ENCODE measurements around the gene WFIKKN2. TPM values are rescaled to one million over a fixed set of nuclear protein-coding genes. Genes with fewer than 3 reads are reported as not detected.
A peak's percentile ranks its signal among the peaks of the same experiment; 100 is the strongest.
"Not testable (repeated sequence)": the region's sequence is repeated elsewhere in the genome, so short reads cannot be mapped to it uniquely, and the experiment has no call there.

Gene WFIKKN2, protein sequence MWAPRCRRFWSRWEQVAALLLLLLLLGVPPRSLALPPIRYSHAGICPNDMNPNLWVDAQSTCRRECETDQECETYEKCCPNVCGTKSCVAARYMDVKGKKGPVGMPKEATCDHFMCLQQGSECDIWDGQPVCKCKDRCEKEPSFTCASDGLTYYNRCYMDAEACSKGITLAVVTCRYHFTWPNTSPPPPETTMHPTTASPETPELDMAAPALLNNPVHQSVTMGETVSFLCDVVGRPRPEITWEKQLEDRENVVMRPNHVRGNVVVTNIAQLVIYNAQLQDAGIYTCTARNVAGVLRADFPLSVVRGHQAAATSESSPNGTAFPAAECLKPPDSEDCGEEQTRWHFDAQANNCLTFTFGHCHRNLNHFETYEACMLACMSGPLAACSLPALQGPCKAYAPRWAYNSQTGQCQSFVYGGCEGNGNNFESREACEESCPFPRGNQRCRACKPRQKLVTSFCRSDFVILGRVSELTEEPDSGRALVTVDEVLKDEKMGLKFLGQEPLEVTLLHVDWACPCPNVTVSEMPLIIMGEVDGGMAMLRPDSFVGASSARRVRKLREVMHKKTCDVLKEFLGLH
- 3.7 TPM for total RNA-seq

DNA sequence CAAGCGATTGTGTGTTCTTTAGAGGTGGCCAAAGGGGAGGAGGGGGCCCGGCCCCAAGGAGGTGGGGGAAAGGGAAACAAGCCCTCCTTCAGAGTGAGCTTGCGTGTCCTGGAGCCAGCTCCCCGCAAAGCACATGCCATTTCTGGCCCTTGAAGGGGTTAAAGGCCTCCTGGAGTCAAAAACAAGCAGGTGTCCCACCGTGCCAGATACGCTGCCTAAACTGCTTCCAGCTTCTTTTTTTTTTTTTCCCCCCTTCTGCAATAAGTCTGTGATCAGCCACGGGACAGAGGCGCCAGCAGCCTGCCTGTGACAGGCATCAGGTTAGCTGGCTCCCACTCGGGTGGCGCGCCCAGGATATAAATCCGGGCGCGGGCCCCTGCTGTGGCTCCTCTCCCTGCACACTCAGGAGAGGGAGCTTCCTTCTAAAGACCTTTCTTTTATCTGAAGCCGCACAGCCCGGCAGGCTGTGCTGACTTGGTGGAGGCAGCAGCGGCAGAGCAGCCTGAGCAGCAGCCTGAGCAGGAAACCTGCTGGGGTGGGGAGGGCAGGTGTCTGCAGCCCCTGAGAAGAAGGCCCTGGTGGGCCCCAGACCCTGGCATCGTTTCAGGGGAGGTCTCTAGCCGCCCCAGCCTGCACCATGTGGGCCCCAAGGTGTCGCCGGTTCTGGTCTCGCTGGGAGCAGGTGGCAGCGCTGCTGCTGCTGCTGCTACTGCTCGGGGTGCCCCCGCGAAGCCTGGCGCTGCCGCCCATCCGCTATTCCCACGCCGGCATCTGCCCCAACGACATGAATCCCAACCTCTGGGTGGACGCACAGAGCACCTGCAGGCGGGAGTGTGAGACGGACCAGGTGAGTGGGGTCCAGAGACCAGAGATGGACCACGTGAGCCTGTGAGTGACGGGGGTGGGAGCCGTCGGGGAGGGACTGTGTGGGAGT lies at the start of gene WFIKKN2:
TSS of gene WFIKKN2 (plus strand) at position 286 of the 934 bp plus-strand sequence. CDS start at position 638, 352 bp downstream.
- FAIRE-seq (no peak), DNase-seq (ENCODE audit: low spot score in 2 of 2) (peak in 1 of 2 donors; percentile 24)

DNA sequence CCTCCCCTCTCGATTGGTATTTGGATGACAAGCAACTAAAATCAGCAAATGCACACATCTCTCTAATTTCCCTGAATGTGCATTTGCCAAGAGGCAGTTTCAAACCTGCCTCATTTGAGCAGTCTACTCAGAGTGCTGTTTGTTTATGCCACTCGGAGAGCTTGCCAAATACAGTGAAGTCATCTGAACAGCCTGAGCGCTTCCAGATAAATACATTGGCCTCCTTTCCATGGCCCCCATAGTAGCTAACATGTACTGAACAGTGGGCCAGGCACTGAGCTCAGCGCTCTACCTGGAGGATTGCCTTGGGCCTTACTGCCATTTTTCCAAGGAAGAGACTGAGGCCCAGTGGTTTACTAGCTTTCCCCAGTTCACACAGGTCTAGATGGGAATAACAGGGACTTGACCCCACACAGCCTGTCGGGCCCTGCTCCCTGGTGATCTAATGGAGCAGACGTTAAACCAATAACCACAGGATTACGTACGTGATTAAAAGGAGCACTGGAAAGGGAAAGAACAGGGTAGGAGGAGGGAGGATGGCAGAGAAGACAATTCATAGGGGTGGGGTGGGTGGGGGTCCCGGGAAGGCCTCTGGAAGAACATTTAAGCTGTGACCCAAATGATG lies 49.3 kb upstream of the WFIKKN2 start:
- FAIRE-seq: no peak
- peak; percentile 36 to 53 for DNase-seq (ENCODE audit: low spot score in 2 of 2)

DNA sequence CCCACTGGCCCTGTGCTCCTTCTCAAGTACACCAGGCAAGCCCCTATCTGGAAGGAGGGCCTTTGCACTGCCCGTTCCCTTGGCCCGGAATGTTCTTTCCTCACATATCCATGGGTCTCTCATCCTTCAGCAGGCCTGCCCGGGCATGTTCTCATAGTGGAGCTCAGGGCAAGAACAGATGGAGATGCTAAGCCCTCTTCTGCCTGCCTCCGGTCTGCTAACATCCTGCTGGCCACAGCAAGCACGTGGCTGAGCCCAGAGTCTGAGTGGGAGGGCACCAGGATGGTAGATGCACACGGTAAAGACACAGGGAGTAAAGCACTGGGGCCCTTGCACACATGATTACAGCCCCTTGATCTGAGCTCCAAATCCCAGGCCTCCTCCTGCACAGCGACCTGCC lies 48.3 kb upstream of the WFIKKN2 start:
- FAIRE-seq (no peak), DNase-seq (ENCODE audit: low spot score in 2 of 2) (no peak)

DNA sequence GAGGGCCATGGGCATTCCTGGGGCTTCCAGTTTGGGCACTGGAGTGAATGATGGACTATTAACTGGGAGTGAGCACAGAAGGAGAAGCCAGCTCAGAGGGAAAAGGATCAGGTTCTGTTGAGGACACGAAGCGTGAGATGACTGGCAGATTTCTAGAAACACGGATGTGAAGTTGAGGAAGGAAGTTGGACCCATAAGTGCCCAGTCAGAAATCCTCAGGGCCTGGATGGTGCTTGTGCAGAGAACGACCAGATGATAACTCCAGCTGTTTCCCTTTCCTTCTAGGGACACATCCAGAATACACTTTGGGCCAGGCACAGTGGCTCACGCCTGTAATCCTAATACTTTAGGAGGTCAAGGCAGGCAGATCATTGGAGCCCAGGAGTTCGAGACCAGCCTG lies 44.8 kb upstream of the WFIKKN2 start:
- no peak for FAIRE-seq
- DNase-seq (ENCODE audit: low spot score in 2 of 2): no peak

DNA sequence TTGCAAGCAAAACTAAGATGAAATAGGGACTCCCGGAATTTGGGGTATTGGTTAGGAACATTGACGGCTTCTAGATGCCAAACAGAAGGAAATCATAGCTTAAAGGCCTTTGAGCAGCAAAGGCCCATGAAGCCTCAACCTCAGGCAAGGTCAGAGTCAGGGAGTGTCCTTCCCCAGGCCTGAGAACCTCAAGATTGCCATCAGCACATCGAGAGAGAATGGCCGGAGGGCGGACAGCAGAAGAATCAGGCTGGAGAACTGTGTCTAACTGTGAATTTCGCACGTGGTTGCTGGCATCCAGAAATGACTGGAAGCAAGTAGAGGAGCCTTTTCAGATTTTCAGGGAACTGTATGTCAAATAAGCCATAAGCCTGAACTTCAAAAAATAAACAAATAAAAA lies 43.3 kb upstream of the WFIKKN2 start:
- no peak for DNase-seq (ENCODE audit: low spot score in 2 of 2)

DNA sequence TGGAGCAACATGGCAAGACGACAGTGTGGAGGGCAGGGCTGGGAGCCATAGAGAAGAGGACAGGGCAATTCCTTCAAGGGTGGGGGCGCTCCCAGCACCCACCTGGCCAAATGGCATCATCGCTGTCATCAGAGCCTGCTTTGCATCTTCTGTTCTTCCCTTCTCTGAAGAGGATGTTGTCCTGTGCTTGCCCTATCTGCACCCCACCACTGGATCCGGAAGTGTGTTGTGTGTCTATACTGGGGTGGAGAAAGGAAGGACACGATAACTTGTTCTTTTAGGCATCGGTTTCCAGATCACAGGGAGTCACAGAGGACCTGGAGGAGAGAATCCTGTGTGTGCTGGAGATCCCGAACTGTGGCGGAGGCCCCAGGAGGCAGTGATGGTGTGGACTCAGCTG lies 42.4 kb upstream of the WFIKKN2 start:
- FAIRE-seq (no peak), DNase-seq (ENCODE audit: low spot score in 2 of 2) (no peak)

More for the DNA sequence above, 43.3 kb upstream of the WFIKKN2 start:
- no peak for FAIRE-seq

DNA sequence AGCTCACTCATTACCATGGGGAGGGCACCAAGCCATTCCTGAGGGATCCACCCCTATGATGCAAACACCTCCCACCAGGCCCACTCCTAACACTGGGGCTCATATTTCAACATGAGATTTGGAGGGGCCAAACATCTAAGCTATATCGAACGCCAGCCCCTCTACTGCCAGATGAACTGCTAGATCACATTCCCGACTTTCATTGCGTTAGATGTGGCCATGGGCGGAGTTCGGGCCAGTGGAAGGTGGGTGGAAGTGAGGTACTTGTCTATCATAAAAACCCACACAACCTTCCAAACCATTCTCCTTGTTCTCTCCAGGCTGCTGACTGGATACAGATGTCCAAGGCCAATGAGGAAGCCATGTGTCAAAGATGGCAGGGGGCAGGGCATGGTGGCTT lies 41.0 kb upstream of the WFIKKN2 start:
- FAIRE-seq (no peak), DNase-seq (ENCODE audit: low spot score in 2 of 2) (no peak)

DNA sequence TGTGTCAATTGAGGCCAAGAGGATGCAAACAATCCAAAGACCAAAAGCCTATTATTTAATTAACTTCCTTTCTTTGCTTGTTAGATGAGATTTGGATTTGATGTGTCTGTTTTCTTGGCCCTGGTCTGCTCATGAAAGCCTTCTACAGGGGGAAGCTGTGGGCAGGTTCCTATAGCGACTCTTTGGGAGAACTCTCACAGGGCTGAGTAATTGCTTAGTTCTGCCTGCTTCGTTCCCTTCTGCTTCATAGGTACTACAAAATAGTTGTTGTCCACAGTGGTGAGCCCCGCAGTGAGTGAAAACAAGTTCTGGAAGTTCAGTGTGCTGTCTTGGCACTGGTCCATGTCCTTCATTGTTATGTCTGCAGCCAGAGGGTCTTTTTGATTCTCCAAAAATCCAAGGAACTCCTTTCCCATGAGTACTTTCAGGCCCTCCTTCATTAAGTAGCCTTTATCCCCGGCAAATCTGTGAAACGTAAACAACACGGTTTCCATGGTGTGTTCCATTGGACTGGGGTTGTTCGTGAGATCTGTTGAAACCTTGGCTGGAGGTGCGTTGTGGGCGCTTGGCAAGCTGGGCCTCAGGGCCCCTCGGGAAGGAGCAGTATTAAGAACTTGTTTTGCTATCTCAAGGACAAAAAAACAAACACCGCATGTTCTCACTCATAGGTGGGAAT lies 38.1 kb upstream of the WFIKKN2 start:
- no peak for DNase-seq (ENCODE audit: low spot score in 2 of 2)
- FAIRE-seq: no peak

DNA sequence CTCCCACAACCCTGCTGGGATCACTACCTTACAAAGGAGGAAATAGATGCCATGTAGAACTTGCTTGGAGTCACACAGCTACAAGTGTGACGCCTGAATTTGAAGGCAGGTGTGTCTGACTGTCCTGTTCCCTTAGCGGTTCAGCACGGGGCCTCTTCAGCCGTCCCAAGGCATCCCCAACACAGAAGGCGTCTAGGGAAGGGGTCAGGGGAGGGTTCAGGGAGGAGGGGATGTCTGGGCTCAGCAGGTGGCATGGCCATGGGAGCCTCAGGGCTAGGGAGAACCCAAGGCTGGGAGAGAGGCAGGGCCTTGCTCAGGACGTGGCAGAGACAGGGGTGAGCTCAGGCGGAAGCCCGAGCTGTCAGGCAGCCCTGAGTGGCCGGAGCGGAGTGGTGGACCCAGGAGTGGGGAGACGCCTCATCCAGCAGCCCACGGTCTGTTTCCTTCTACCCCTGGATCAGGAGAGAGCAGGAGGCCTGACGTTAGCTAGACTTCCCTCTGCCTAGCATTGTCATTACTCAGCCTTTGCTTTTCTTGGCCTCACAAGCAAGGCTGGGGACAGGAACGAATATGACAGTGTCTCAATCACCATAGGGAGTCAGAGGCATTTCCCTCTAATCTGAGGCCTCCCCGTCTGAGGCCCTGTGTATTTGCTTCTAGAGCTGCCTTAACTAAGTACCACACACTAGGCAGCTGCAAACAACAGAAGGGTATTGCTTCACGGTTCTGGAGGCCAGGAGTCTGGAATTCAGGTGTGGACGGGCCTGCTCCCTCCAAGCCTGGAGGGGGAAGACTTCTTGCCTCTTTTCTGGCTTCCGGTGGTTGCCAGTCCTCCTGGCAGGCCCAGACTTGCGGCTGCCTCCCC lies 36.7 kb upstream of the WFIKKN2 start:
- DNase-seq (ENCODE audit: low spot score in 2 of 2) (no peak), FAIRE-seq (no peak)

DNA sequence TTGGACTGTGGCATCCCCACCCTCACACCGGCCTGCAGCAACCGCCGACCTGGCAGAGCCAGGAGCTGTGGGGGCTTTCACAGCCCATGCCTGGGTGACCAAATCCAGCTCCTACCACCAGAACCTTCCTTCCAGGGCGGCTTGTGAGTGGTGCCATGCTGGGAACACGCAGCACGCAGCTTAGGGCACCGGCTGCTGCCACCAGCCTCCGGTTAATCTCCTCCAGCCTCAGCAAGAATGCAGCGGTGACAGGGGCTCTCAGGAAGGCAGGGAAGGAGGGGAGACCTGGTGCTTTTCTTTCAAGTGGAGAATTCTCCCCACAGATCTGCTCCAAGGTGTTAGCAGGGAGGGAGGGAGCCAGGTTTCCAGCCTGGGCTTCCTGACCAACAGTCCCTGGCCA lies 35.8 kb upstream of the WFIKKN2 start:
- FAIRE-seq (no peak), DNase-seq (ENCODE audit: low spot score in 2 of 2) (no peak)

DNA sequence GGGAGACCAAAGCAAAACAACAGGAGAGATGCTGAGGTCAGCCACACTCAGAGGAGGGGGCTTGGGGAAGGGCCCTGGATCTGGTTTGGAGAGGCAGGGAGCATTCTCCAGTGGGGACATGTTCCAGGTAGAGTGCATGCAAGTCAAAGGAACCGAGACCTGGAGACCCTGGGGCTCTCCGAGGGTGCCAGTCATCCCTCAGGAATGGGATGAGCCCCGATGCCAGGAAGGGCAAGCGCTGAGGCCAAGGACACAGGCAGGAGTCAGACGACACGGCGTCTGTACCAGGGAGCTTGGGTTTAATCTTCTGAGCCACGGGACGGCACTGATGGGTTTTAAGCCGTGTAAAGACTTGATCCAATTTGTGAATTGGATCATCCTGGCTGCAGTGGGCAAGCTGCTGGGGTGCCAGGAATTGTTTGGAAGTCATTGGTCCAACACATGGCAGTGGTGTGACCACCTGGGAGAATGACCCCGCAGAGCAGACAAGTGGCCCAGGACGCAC lies 35.1 kb upstream of the WFIKKN2 start:
- FAIRE-seq: no peak
- DNase-seq (ENCODE audit: low spot score in 2 of 2): no peak

DNA sequence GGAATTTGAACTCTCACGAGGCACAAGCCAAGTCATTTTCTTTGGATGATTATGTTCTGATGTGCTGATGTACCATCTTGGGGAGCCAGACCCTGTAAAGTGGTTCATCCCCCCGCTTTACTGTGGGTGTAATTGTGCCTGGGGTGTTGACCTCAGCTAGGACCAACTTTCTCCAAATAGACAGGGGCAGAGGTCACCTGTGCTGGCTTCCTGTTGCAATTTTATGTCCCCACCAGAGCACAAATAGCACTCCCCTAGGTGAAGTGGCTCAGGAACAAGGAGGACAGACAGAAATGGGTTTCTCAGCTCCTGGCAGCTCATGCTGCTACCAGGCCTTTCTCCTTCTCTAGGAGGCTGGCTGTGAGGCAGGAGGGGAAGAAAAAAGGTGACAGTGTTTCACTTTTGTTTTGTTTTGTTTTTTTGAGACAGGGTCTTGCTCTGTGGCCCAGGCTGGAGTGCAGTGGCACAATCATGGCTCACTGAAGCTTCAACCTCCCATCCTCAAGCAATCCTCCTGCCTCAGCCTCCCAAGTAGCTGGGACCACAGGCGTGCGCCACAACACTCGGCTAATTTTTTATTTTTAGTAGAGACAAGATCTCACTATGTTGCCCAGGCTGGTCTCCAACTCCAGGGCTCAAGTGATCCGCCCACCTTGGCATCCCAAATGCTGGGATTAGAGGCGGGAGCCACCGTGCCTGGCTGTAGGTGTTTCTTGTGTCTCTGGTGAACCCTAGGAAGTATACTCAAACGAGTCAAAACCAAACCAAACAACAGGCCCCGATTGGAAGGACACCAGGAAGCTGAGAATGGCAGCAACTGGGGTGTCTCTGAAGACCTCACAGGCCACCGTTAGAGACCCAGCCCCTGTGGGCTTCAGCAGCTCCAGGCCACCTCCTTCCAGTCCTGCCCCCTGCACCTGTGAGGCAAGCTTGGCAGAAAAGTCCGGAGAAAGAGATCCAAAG lies 32.5 kb upstream of the WFIKKN2 start:
- FAIRE-seq: no peak
- DNase-seq (ENCODE audit: low spot score in 2 of 2): no peak

DNA sequence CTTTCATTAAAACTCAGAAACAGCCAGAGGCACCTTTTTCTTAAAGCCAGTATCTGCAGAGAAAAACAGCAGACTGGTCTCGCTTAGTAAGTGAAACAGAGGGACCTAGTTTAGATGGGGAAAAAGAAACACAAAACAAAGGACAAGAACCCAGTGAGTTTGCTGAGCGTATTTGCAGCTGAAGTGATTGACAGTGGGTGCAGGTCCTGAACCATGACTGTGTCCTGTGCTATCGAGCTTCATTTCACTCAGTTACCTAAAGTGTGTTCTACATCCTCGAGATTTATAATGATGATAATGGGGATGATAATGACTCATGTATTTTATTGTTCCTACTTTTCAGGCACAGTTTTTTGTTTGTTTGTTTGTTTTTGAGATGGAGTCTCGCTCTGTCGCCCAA lies 31.7 kb upstream of the WFIKKN2 start:
- FAIRE-seq (no peak), DNase-seq (ENCODE audit: low spot score in 2 of 2) (no peak)

DNA sequence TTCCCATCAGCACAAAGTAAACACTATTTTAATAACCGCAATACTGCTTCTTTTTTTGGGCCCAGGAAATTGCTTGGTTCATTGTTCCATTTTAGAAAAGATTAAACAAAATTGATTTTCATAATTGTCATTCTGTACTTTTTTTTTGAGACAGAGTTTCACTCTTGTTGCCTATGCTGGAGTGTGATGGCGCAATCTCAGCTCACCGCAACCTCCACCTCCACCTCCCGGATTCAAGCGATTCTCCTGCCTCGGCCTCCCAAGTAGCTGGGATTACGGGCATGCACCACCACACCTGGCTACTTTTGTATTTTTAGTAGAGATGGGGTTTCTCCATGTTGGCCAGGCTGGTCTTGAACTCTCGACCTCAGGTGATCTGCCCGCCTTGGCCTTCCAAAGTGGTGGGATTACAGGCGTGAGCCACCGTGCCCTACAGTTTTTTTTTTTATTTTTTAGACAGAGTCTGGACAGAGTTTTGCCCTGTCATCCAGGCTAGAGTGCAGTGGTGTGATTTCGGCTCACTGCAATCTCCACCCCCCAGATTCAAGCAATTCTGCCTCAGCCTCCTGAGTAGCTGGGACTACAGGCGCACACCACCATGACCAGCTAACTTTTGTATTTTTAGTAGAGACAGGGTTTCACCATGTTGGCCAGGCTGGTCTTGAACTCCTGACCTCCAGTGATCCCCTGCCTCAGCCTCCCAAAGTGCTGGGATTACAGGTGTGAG lies 30.5 kb upstream of the WFIKKN2 start:
- not testable (repeated sequence) for DNase-seq (ENCODE audit: low spot score in 2 of 2); FAIRE-seq

DNA sequence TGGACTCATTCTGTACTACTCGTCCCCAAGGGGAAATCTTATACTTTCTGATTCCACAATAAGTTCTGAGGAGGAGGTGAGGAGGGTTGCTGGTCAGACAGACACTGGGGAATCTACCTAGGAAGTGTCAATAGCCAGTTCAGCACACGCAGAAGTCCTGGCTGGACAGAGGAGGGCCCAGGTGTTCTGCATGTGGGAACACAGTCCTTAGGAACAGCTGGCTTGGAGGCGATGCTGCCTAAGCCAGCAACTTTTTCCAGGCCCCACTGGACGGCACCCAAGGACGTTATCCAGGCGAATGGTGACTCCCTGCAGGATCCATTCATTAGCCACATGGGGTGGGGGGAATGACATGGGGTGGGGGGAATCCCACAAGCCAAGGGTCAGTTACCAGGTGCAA lies 29.9 kb upstream of the WFIKKN2 start:
- FAIRE-seq (no peak), DNase-seq (ENCODE audit: low spot score in 2 of 2) (no peak)

DNA sequence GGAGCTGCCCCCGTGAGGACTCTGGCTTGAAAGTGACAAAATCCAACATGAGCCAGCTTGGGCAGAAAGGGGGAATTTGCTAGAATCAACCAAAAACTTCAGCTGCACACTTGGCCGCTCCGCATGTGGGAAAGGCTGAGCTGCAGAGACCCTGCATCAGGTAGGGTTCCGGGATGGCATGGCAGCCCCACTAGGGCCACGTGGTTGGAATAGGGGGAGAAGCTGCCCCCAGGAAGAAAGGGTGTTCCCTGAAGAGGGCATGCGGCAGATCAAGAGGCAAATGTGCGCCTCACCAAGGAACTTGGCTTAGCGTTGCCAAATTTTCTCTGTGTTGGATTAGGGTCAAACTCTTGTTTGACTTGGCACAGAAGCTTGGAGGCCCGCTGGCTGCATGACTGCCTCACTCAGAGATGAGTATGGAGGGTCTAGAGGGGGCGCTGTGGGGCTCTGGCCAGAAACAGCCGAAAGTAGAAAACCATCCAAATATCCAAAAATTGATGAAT lies 29.2 kb upstream of the WFIKKN2 start:
- FAIRE-seq: no peak
- DNase-seq (ENCODE audit: low spot score in 2 of 2): no peak

DNA sequence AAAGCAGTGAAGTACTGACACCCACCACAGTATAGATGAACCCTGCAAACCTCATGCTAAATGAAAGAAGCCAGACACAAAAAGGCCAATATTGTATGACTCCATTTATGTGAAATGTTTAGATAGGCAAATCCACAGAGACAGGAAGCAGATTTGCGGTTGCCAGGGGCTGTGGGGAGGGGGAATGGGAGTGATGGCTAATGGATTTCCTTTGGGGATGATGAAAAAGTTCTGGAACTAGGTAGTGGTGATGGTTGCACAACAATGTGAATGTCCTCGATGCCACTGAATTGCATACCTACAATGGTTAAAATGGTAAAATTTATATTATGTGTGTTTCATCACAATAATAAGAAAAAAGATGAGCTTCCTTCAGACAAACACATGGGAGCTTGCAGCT lies 28.4 kb upstream of the WFIKKN2 start:
- FAIRE-seq (no peak), DNase-seq (ENCODE audit: low spot score in 2 of 2) (no peak)

All from frontal cortex (tissue), 4 donors.